Ectodermal cell (in vitro differentiated cells): ENCODE results near the gene PLS3.

Experiments used
- H3K27ac ChIP-seq: 2 replicates; pipeline ENCODE4 v1.7.0; 2013; ENCODE audit warnings: mild to moderate bottlenecking, low read depth, low read length; ENCODE audit not compliant: insufficient read depth, poor library complexity, severe bottlenecking
- H3K27me3 ChIP-seq: 2 replicates; pipeline ENCODE4 v1.7.0; 2013; ENCODE audit warnings: mild to moderate bottlenecking, low read length; ENCODE audit not compliant: insufficient read depth, control insufficient read depth, poor library complexity, severe bottlenecking
- H3K36me3 ChIP-seq: one replicate; pipeline ENCODE4 v1.7.0; 2013; ENCODE audit warnings: low read length; ENCODE audit not compliant: control insufficient read depth, insufficient read depth
- H3K4me1 ChIP-seq: one replicate; pipeline ENCODE4 v1.7.0; 2013; ENCODE audit warnings: low read length; ENCODE audit not compliant: control insufficient read depth, insufficient read depth
- H3K4me3 ChIP-seq: 2 replicates; pipeline ENCODE4 v1.7.0; 2013; ENCODE audit warnings: low read depth, low read length, control low read depth; ENCODE audit not compliant: insufficient read depth
- H3K9me3 ChIP-seq: 2 replicates; pipeline ENCODE4 v1.7.0; 2013; ENCODE audit warnings: mild to moderate bottlenecking, low read length, moderate library complexity; ENCODE audit not compliant: control insufficient read depth
- WGBS, 2 experiments: methylation state at CpG; one replicate each; pipeline ENCODE4 v1.1.7; 2013; ENCODE audit warnings: missing lambda C conversion rate in 2 of 2; 5-methylcytosine and 5-hydroxymethylcytosine counted together

PLS3 gene

DNA sequence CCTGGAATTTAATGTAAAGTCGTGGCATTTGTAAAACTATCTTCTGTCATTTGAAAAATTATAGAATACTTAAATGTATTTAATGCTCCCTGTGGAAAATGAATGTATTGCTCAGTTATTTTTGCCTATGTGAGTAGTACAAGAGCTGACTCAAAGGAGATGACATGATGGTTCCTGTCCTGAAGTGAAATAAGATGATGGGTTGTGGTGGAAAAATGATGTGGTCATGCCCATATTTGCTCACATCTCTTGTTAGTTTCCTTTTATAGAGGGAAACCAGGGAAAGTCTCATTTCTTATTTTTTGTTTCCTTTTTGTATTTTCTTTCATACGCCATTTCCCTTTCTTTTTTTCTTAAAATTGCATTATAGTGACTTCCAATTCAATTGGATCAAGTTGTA, 23.7 kb downstream of the PLS3 start:
- H3K27ac ChIP-seq, result no peak overlapping the region
- H3K36me3 ChIP-seq, result no peaks in the 10 kb centered on the region
- H3K4me3 ChIP-seq, result no peak overlapping the region
- peaks cover 6% of the 10 kb centered on the region for H3K4me1 ChIP-seq
- no peaks in the 10 kb centered on the region for H3K9me3 ChIP-seq
- no peaks in the 10 kb centered on the region for H3K27me3 ChIP-seq
- WGBS, 2 experiments, result 100% methylated on average over 1 of the region's 2 CpGs; no CpG with 5 or more reads in 1 of the 2 experiments

DNA sequence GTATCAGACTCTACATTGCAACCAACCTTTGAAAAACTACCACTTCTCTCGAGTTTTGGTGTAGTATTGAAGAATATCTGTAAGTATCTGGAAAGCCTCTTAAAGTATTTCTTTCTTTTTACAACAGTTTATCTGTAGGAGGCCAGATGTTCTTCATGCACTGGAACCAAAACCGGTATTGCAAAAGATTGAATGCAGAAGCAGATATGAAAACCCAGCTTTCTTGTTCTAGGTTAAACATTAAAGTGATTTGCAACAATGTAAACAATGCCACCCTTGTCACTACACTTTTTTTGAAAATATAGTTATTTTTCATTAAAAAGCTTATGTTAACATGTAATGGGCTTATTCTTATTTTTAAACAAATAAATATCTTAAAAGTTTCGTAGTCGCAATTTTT, 27.2 kb downstream of the PLS3 start:
- Histone ChIP-seq H3K4me1 (peaks cover under 1% of the 10 kb centered on the region), H3K27me3 (no peaks in the 10 kb centered on the region), H3K9me3 (no peaks in the 10 kb centered on the region), H3K27ac (no peak overlapping the region), H3K4me3 (no peak overlapping the region), H3K36me3 (no peaks in the 10 kb centered on the region)
- WGBS, 2 experiments, result 94% methylated on average over 3 of the region's 4 CpGs; no CpG with 5 or more reads in 1 of the 2 experiments

DNA sequence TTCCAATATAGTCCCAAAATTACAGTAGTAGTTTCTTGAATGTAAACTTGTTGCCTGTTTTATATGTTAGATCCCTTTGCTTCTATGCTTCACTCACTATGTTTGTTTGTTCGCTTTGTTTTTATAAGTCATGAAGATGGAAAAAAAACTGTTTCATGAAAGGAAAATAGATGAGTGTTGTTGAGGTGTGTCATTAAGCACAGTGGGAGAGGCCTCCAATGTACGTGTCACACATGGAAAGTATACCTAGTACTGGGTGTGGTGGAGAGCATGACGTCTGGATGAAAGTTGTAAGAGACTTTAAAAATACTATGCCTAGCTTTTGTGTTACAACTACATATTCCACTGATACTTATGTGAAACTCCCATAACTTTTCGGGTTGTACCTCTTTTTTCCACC, 28.4 kb downstream of the PLS3 start:
- Histone ChIP-seq H3K4me1 (no peaks in the 10 kb centered on the region), H3K4me3 (no peak overlapping the region), H3K27ac (no peak overlapping the region), H3K9me3 (no peaks in the 10 kb centered on the region), H3K27me3 (no peaks in the 10 kb centered on the region), H3K36me3 (no peaks in the 10 kb centered on the region)
- 93 to 100% methylated on average over 2 to 3 of the region's 4 CpGs for WGBS, 2 experiments

DNA sequence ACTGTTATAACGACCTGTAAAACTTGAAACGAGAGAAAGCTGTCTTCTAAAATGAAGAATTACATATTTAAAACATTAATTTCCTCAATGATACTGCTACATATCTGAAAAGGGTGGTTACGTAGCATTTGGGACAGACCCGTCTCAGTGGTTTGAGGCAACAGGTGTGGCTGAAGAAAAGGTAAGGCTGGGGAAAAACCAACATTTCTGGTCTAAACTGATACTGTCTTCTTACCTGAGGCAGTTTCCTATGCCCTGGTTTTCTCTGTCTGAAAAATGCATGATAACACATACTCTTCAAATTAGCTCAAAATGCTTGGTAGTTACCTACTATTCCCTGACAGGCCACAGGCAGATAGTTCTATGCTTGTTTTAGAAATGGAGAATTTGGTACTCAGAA, 30.4 kb downstream of the PLS3 start:
- H3K27ac ChIP-seq, result no peak overlapping the region

DNA sequence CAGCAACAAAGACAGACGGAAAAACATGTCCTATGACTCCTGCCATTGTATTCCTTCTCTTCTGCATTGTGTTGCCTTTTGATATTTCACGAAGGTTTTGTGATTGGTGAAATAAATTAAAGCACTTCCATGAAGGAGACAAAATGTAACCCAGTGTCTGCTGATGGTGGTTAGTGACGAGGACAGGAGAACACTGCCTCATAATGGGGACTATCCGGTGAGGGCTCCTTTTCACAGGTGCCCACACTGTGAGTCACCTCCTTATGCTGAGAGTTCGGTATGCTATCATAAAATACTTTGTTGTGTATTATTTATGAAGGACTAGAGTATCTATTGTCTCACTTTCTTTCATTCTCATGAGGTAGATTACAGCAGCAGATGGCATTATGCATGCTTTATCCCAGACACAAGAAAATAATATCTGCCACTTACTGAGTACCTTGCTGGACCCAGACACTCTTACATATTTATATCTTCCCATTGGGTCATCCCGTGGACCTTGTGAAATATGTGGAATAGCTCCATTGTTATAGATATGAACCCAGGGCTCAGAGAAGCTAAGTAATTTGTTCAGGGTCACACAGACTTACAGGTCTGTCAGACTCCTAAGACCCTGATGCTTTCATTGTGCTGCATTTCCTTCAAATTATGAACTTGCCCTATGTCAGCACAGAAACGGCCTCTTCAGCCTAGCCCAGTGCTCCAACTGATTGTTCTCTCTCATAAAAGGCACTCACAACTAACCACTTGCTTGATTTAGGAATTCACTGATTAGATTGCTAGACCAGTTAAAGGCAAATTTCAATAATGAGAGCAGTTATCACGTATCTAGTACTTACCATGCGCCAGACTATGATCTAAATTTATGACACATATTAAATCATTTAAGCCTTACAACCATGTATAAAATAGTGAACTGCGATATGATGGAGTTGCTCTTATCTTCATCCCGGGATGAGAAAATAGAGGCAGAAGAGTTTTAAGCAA, 31.2 kb downstream of the PLS3 start:
- Histone ChIP-seq H3K9me3 (no peaks in the 10 kb centered on the region), H3K4me1 (no peaks in the 10 kb centered on the region), H3K27ac (no peak overlapping the region), H3K36me3 (no peaks in the 10 kb centered on the region), H3K27me3 (no peaks in the 10 kb centered on the region), H3K4me3 (no peak overlapping the region)
- WGBS, 2 experiments, result 84 to 92% methylated on average over 6 to 9 of the region's 11 CpGs

More for the DNA sequence above, 30.4 kb downstream of the PLS3 start:
- WGBS, 2 experiments, result 100% methylated on average over 2 of the region's 4 CpGs
- Histone ChIP-seq H3K27me3 (no peaks in the 10 kb centered on the region), H3K36me3 (no peaks in the 10 kb centered on the region), H3K4me1 (no peaks in the 10 kb centered on the region), H3K4me3 (no peak overlapping the region), H3K9me3 (no peaks in the 10 kb centered on the region)

DNA sequence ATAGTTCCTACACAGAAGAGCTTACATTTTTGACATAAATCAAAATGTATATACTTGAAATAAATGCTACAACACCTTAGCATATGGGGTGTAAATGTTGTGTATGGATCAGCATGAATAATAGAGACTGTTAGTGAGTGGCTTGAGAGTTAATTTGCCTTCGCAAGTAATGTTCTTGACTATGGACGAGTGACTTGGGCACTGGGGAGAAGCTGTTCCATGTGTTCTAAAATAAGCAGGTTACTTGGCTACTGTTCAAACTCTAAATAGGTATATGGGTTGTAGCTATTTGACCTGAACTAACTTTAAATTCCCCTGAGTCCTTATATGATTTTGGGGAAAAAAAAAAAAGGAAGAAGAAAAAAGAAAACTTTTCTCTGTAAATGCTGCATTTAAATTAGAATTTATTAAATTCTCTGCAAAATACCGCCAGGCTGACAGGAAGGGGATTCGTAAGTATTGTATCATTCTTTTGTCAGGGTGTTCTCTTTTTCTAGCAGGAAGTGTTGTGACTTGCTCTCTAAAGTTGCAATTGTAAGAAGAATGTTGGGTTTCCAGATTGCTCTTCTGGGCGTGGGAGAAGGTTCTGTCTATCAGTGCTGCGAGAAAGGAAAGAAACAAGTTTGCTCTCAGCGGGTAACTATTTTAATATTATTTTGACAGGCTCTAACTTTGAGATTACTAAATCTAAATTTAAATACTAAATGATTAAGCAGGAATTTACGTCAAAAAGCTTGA, 32.2 kb downstream of the PLS3 start:
- 71 to 79% methylated on average over 4 to 6 of the region's 8 CpGs for WGBS, 2 experiments
- H3K36me3 ChIP-seq, result no peaks in the 10 kb centered on the region
- H3K4me1 ChIP-seq, result no peaks in the 10 kb centered on the region
- H3K4me3 ChIP-seq, result no peak overlapping the region
- H3K9me3 ChIP-seq, result no peaks in the 10 kb centered on the region
- no peaks in the 10 kb centered on the region for H3K27me3 ChIP-seq
- no peak overlapping the region for H3K27ac ChIP-seq

DNA sequence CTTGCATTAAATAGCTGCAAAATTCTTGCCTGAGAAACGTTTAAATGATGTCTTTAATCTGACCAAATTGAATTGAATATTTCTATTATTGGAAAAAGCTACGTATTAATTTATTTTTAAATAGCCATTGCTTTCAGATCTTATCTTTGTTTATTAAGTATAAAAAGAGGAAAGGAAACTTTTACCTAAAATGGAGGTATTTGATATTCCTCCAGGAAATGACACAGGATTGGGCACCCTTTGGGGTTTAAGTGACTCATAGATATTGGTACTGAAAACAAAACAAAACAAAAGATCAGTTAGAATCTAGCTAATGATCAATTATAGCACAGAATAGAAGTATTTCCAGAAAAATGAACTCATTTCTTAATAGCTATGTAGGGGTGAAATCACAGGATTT, 34.1 kb downstream of the PLS3 start:
- H3K4me3 ChIP-seq, result no peak overlapping the region
- no peaks in the 10 kb centered on the region for H3K4me1 ChIP-seq
- H3K36me3 ChIP-seq, result no peaks in the 10 kb centered on the region
- H3K27me3 ChIP-seq, result no peaks in the 10 kb centered on the region
- WGBS, 2 experiments, result 40% methylated on average over 1 of the region's 2 CpGs; no CpG with 5 or more reads in 1 of the 2 experiments
- H3K27ac ChIP-seq, result no peak overlapping the region
- H3K9me3 ChIP-seq, result no peaks in the 10 kb centered on the region

DNA sequence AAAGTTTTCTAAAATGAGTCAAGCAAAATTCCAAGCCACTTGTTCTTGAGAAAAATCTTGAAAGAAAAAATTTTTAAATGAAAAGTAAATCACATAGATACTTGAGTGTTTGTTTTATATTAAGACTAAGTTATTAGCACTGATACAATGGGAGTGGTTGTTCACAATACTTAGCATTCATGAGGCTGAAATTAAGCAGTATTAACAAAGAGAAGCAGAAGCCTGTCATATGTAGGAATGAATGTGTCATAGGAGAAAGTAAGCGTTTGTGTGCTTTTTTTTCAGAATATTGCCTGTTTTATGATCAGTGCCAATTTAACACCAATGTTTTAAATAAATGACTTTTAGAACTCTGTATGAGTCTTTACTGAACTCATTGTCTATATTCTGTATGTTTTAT, 37.6 kb downstream of the PLS3 start:
- no peak overlapping the region for H3K4me3 ChIP-seq
- no peak overlapping the region for H3K27ac ChIP-seq
- 100% methylated on average over 1 of the region's 1 CpG; no CpG with 5 or more reads in 1 of the 2 experiments for WGBS, 2 experiments
- no peaks in the 10 kb centered on the region for H3K36me3 ChIP-seq
- H3K27me3 ChIP-seq, result no peaks in the 10 kb centered on the region
- H3K9me3 ChIP-seq, result no peaks in the 10 kb centered on the region
- no peaks in the 10 kb centered on the region for H3K4me1 ChIP-seq

DNA sequence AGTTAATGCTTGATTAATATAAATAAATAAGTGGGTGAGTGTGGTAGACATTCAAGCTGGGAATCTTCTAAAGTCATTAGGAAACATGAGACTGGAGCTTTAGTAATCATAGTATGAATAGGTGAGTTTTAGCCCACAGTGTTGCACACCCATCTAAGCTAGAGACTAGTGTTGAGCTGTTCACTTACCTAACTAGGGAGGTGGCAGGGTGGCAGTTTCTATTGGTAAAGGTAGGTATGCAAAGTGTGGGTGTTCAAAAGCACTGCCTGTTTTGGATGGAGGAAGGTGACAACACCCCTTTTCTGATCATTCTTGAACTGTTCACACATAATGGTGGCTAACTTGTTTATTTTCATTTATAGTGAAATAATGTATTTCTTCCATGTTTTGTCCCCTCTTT, 41.3 kb downstream of the PLS3 start:
- H3K27ac ChIP-seq, result no peak overlapping the region
- H3K27me3 ChIP-seq, result no peaks in the 10 kb centered on the region
- no peaks in the 10 kb centered on the region for H3K36me3 ChIP-seq
- no peaks in the 10 kb centered on the region for H3K9me3 ChIP-seq
- no peak overlapping the region for H3K4me3 ChIP-seq
- no peaks in the 10 kb centered on the region for H3K4me1 ChIP-seq

DNA sequence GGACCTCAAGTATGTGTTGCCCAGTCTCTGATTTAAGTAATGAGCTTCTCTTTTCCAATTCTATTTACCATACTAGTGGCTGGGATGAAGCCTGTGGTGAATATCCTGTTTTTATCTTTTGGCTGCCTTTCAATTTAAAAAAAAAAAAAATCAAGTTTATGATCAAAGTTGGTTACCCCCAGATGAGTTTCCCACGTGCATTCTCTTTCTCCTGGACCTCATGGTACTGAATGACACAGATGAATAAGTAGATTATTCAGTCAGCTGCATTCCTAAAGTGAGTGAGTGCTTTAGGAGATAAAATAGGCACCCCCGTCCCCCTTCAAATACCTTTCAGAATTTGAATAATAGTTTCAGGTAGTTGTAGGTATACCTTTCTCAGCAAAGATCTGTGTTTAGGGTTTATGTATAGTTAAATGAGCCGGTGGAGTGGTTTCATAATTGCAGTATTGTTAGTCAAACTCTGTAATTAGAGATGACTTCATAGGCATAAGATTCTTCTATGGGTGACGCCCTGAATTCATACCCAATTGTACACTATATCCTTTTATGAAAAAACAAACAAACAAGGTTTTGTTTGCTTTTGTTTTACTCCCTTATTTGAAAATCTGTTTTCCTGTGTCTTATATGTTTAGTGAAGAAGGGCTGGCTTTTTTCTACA, 41.9 kb downstream of the PLS3 start:
- H3K27ac ChIP-seq, result no peak overlapping the region
- no peaks in the 10 kb centered on the region for H3K4me1 ChIP-seq
- H3K9me3 ChIP-seq, result no peaks in the 10 kb centered on the region
- H3K4me3 ChIP-seq, result no peak overlapping the region
- 80 to 90% methylated on average over 1 to 2 of the region's 4 CpGs for WGBS, 2 experiments
- no peaks in the 10 kb centered on the region for H3K27me3 ChIP-seq
- no peaks in the 10 kb centered on the region for H3K36me3 ChIP-seq
